ENCODE data around the gene NAXE.

NAXE gene

DNA sequence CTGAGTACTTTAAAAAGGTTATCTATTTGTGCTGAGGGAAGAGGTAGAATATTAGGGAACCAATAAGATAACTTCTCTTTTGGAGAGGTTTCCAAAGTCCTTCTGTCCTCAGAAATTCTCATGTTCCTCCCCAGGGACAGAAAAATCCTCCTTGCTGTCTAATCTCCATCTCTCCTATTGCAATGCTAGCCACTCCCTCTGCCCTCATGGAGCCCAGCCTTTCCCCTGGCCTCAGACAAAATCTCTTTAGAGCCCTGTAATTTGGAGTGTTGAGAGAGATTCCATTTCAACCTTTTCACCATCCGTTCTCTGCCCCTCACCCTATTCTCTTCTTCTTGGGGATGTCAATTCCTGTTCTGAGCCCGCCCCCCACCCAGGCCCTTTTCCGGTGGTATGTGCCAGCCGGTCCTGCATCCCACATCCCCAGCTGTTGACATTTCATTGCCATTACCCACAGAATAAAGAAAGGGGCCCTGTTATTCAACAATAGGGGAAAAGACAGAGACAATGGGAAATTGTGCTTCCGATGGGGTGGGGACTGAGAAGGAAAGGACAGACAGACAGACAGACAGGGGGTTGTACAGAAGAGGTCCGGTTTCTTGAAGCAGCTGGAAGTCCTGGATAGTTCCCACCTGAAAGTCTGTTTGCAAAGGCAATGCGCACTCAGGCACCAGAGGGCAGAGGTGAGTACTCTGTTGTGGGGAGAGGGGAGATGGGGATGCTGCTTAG lies 27.4 kb downstream of the NAXE start, which contains the start of gene HAPLN2:
Gene HAPLN2 (plus strand): TSS at position 563 of the 729 bp plus-strand sequence. CDS start 4,076 bp downstream, outside the sequence.
- peak; percentile 64 for DNase-seq
- H3K4me3 ChIP-seq (ENCODE audit: low read depth, low read length), result no peak within 1 kb of the TSS
- TF ChIP-seq, protein P1, sequence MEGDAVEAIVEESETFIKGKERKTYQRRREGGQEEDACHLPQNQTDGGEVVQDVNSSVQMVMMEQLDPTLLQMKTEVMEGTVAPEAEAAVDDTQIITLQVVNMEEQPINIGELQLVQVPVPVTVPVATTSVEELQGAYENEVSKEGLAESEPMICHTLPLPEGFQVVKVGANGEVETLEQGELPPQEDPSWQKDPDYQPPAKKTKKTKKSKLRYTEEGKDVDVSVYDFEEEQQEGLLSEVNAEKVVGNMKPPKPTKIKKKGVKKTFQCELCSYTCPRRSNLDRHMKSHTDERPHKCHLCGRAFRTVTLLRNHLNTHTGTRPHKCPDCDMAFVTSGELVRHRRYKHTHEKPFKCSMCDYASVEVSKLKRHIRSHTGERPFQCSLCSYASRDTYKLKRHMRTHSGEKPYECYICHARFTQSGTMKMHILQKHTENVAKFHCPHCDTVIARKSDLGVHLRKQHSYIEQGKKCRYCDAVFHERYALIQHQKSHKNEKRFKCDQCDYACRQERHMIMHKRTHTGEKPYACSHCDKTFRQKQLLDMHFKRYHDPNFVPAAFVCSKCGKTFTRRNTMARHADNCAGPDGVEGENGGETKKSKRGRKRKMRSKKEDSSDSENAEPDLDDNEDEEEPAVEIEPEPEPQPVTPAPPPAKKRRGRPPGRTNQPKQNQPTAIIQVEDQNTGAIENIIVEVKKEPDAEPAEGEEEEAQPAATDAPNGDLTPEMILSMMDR (IDR thresholded peaks at IDR 0.05; ENCODE audit: low read depth, low read length), result peak; percentile 84
- peaks cover 14% of the 10 kb centered on the region for H3K4me1 ChIP-seq
- H3K9me3 ChIP-seq, result no peaks in the 10 kb centered on the region
- no peaks in the 10 kb centered on the region for H3K36me3 ChIP-seq
- peaks cover 2% of the 10 kb centered on the region for H3K27me3 ChIP-seq

DNA sequence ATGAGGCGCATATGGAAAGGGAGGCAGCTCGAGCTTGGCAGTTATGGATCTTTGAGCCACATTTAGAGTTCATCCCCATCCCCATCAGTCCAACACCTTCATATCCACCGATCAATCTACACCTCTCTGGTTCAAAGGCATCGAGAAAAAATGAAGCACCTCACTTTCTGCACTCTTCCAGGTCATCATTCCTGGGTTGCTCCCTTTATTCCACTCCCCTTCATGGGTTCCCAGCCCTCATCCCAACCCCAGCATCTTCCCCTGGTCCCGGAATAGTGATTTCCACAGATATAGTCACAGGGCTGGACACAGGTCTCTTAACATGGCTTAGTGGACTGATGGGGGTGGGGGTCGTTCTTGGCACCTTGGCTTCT lies 28.0 kb downstream of the NAXE start:
- Histone ChIP-seq H3K4me1 (peaks cover 14% of the 10 kb centered on the region), H3K9me3 (no peaks in the 10 kb centered on the region), H3K36me3 (no peaks in the 10 kb centered on the region), H3K27me3 (peaks cover 8% of the 10 kb centered on the region), H3K4me3 (ENCODE audit: low read depth, low read length) (no peak overlapping the region)
- TF ChIP-seq, protein P1 (IDR thresholded peaks at IDR 0.05; ENCODE audit: low read depth, low read length), result no peak
- DNase-seq, result no peak

DNA sequence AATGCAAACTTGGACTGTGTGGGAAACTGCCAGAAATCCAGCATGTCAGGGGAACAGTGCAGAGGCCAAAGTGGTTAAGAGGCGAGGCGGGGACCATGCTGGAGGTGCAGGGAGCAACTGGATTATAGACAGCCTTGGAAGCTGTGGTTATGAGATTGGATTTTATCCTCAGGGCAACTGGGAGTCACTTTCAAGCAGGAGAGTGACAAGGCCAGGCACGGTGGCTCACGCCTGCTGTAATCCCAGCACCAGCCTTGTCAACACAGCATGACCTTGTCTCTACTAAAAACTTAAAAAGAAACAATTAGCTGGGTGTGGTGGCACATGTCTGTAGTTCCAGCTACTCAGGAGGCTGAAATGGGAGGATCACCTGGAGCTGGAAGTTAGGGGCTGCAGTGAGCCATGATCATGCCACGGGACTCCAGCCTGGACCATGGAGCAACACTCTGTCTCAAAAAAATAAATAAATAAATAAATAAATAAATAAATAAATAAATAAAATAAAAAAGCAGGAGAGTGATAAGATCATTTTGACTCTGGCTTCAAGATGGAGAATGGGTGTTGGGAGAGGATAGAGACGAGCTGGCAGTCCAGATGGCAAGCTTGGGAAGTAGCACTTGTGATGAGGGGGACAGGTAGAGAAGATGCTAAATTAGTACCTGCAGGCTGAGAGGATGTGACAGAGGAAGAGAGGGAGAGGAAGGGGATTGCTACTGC lies 31.2 kb downstream of the NAXE start:
- peaks cover 8% of the 10 kb centered on the region for H3K4me1 ChIP-seq
- no peaks in the 10 kb centered on the region for H3K36me3 ChIP-seq
- no peak overlapping the region for H3K4me3 ChIP-seq (ENCODE audit: low read depth, low read length)
- H3K9me3 ChIP-seq, result no peaks in the 10 kb centered on the region
- TF ChIP-seq, protein P1 (IDR thresholded peaks at IDR 0.05; ENCODE audit: low read depth, low read length), result no peak
- no peak for DNase-seq
- H3K27me3 ChIP-seq, result peaks cover 19% of the 10 kb centered on the region

DNA sequence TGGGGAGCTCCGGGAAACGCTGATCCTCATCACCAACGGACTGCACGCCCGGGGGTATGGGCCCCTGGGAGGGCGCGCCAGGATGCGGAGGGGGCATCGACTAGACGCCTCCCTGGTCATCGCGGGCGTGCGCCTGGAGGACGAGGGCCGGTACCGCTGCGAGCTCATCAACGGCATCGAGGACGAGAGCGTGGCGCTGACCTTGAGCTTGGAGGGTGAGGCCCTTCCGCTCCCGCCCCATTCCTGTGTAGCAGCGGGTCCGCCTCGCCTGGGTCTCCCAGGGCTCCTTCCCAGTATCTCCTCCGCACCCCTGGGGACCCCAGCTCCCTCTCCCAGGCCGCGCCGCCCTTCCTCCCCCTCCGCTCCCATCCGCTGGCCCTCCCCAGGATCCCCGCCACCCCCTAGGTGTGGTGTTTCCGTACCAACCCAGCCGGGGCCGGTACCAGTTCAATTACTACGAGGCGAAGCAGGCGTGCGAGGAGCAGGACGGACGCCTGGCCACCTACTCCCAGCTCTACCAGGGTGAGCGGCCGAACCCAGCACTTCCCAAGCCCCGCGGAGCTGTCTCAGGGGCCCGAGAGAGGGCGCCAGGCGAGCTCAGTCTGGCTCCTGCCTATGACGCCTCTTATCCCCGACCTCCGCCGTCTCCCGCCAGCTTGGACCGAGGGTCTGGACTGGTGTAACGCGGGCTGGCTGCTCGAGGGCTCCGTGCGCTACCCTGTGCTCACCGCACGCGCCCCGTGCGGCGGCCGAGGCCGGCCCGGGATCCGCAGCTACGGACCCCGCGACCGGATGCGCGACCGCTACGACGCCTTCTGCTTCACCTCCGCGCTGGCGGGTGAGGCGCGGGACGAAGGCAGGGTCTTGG lies 32.6 kb downstream of the NAXE start:
- DNase-seq, result peak; percentile 82
- H3K9me3 ChIP-seq, result no peaks in the 10 kb centered on the region
- peaks cover 8% of the 10 kb centered on the region for H3K4me1 ChIP-seq
- H3K4me3 ChIP-seq (ENCODE audit: low read depth, low read length), result peak overlapping the region; percentile 38
- TF ChIP-seq, protein P1 (IDR thresholded peaks at IDR 0.05; ENCODE audit: low read depth, low read length), result peak; percentile 57
- no peaks in the 10 kb centered on the region for H3K36me3 ChIP-seq
- peaks cover 19% of the 10 kb centered on the region for H3K27me3 ChIP-seq

DNA sequence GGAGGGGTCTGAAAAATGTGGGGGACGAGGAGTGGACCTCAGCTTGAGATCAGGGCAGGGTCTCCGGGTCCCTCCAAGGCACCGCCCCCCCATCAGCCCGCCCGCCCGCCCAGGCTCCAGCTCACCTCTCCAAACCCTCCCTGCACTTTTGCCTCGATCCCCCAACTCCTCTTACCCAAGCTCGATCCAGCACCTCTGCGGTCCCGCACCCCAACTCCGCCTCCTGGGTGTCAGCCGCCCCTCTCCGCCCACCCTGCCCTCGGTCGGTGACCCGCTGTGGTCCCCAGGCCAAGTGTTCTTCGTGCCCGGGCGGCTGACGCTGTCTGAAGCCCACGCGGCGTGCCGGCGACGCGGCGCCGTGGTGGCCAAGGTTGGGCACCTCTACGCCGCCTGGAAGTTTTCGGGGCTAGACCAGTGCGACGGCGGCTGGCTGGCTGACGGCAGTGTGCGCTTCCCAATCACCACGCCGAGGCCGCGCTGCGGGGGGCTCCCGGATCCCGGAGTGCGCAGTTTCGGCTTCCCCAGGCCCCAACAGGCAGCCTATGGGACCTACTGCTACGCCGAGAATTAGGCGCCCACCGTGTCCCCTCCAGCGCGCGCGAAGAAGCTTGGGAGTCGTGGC lies 33.3 kb downstream of the NAXE start:
- peaks cover 19% of the 10 kb centered on the region for H3K27me3 ChIP-seq
- DNase-seq, result no peak

More for the DNA sequence above, 33.3 kb downstream of the NAXE start:
- Histone ChIP-seq H3K4me3 (ENCODE audit: low read depth, low read length) (peak overlapping the region; percentile 44; the same call in 1 of the 2 replicates), H3K36me3 (no peaks in the 10 kb centered on the region), H3K9me3 (no peaks in the 10 kb centered on the region), H3K4me1 (peaks cover 8% of the 10 kb centered on the region)
- TF ChIP-seq, protein P1 (IDR thresholded peaks at IDR 0.05; ENCODE audit: low read depth, low read length), result no peak

Measured in BE2C (cell line).